Measurements from ENCODE around the gene CMTM5.
"Not testable (repeated sequence)": the region's sequence is repeated elsewhere in the genome, so short reads cannot be mapped to it uniquely, and the experiment has no call there.

Gene CMTM5

DNA sequence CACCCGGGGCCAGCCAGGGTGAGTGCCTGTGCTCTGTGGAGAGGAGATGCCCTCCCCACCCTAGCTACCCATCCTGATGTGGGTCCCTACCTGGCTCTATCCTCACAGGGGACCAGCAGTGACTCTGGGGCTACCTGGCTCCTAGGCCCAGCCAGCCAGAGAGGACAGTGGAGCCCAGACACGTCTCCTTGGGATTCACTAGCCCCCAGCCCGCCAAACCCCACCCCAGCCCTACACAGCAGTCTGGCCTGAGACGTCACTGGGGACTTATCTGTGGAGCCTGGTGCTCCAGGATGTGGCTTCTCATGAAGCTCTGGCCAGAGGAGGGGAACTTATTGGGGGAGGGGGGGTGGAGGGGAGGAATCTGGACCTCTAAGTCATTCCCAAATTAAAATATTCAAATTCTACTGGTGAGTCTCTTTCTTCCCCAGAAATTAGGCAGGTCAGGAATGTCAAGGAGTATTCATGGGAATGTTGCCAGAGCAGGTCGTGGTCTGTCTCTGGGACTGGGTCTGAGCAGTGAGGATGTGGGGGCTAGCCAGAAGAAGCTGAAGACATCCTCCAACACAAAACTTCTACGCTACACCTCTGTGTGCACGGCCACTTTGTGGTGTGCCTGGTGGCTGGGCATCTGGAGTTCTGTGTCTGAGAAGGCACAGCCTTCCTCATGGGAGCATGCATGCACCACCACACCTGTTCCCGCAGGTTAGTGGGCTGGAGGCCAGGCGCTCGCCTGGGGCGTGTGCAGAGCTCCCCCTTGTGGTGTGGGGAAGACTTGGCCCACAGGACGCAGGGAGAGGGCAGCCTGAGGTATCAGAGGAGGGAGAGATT is 2.7 kb downstream of the CMTM5 start:
- DNase-seq = no peak

DNA sequence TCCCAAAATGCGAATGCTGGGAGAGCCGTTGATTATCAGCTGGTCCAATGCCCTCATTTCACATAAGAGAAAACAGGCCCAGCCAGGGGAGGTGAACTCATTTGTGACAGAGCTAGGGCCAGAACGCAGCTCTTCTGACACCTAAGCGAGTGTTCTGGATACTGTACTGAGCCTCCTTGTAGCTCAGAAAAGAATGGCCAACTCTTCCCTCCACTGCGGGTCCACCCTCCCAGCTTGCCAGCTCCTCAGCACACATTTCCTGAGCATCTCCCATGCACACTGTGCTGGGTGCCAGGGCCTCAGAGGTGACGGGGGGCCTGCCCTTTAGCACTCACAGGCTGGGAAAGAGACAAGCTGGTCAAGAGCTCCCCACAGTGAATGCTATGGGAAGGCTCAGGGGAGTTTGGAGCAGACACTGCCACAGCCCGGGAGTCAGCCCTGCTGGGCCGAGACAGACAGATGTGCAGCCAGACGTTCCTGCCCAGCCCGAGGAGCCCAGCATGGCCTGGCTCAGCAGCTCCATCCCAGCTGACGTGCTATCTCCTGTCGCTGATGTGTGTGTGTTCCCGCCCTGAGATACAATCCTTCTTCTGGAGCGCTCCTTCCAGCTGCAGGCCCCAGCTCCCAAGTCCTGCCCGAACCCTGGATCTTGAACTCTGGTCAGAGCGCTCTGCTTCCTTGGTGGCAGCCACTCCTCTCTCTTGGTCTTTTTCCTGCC is 3.5 kb downstream of the CMTM5 start:
- no peak for DNase-seq

DNA sequence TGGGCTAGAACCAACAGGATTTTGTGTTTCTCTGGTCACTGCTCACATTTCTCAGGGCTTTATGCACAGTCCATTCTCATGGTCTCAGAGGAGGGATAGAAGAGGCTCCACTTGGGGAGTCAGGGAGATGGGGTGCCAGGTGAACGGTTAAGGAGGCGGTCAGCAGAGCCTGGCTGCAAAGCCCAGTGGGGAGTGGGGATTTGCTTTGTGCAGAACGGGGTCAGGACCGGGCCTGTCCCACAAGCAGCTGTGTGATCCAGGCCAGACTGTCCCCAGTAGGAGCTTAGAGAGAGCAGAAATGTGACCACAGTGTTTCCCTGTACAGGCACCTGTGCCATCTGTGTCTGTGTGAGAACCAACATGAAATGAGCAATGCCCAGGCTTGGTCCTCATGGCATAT is 4.1 kb downstream of the CMTM5 start:
- no peak for DNase-seq

DNA sequence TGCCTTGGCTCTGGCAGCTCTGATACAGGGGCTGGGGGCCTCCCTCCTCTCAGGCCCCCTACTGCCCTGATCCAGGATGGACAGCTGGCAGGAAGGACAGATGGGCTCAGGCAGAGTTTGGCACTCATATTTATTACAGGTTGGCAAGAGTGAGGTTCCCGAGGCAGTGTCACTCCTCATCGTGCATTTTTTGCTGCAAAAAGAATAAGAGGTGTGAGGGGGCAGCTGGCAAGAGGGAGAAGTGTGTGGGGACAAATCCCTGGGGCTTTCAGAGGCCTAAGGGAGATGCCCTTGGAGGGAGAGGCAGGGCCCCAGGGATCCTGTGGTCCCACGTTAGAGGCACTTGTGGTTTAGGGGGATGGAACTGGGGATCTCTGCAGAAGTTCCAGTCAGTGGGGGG is 5.0 kb downstream of the CMTM5 start:
- DNase-seq = no peak

DNA sequence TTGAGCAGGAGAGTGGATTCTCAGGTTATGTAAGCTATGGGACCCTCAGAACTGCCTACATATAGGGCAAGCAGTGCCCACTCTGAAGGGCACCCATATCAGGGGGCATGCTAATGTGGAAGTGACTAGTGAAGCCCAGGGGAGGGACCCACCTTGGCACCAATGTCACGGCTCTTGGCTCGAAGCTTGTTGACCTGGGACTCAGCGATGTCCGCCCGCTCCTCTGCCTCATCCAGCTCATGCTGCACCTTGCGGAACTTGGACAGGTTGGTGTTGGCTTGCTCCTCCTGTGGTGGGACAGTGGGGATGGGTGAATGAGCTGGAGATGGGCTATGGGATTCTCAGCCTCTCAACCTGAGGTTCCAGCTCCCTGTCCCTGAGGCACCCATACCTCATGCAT is 5.4 kb downstream of the CMTM5 start:
- no peak for DNase-seq

DNA sequence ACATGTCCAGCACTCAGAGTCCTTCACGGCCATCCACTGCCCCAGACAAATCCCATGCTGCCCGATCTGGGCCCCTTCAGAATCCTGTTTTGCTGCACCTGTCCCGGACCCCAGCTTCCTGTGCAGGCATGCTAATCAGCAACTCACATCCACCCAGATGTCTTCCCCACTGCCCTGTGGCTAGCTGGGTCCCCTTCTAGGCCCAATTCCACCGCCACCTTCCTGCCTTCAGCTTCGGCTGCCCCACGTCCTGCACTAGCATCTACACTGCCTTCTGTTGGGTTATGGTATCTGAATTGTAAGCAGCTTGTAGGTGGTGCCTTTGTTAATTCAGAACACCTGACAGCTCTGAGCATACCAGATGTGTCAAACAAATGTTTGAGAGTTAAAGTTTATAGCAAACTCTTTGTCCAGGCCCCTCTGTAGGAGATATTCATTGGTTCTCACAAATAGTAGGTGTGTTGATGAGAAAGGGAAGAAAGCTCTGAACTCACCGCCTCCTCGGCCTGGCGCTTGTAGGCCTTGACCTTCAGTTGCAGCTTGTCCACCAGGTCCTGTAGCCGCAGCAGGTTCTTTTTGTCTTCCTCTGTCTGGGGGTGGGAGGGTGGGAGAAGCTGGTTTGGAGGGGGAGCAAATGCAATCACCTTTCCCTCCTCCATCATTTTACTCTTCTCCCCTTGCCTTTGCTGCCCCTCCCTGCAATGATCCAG is 6.0 kb downstream of the CMTM5 start:
- no peak for DNase-seq

- no peak for DNase-seq
Measured at GRCh38 chr14:23384364-23385080, 7.7 kb downstream of the CMTM5 start.

DNA sequence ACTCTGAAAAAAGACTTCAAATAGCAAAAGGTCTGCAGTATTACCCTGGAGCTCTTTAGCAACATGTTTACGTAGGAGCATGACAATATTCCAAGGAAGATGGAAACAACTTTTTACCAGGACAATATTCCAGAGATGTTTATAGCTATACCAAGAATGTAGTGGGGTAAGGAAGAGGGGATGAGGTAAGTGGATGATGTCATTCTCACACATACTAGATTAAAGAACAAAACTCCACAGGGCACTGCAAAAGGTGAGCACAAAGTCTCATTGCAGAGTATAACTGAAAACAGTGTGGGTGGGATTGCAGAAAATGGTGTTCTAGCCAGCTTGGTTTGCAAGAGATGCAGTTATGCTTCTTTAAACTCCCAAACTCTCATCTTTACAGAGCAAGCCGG is 8.4 kb downstream of the CMTM5 start:
- DNase-seq = no peak

GRCh38 chr14:23385642-23386265 is 8.9 kb downstream of the CMTM5 start:
- DNase-seq = no peak

- DNase-seq = not testable (repeated sequence)
Measured at GRCh38 chr14:23386266-23386657, 9.4 kb downstream of the CMTM5 start.

- no peak for DNase-seq
Measured at GRCh38 chr14:23386999-23387398, 10.2 kb downstream of the CMTM5 start.

DNA sequence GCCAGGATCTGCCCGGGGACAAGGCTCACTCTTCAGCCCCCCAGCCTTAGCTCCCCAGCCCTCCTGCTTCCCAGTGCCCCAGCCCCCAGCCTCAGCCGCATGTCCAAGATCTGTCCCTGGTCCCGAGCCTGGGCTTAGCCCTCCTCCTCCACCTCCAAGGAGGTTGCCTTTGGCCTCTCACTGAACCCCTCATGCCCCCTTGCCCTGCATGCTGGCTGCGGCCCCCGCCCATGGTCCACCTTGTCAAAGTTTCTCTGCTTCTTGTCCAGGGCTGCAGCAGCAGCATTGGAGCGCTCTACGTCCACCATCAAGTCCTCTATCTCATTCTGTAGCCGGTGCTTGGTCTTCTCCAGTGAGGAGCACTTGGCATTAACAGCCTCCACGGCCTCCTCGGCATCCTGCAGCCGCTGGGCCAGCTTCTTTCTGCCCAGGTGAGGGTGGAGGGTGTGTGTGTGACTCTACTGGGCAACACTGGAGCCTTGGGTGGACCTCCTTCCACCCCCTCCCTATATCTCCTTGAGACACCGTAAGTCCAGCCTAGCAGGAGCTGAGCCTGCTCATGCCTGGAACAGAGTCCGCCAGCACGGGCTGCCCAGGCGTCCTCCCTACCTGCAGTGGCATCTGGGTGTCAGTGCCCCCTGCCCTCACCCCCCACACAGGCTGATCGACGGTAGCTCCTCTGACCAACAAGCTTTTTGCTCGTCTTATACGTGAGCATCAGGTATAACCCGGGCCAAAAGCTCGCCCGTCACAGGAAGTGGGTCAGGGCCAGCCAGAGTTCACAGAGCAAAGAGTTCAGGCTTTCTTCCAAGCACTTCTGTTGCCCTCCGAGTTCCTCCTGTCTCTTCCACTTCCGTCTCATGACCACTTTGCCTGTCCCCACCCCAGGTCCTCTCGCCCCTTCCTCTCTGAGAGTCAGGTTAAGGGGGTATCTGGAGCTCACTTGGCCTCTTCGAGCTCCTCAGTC is 11.4 kb downstream of the CMTM5 start:
- DNase-seq = no peak

DNA sequence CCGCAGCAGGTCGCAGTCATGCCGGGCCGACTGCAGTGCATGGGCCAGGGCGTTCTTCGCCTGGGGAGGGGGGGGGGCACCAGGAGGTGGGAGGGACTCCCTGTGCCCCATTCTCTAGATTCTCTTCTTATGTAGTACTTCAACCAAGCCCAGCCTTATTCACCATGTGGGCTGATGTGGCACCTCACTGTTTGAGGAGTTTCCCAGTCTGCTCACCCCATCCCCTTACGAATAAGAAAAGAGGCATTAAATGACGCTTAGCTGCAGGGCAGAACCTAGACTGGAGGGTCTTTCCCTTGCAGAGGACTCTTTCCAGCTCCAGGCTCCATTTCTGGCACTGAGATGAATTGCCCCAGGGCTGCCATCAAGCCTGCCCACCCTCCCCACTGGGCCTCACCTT is 12.2 kb downstream of the CMTM5 start:
- DNase-seq = no peak

DNA sequence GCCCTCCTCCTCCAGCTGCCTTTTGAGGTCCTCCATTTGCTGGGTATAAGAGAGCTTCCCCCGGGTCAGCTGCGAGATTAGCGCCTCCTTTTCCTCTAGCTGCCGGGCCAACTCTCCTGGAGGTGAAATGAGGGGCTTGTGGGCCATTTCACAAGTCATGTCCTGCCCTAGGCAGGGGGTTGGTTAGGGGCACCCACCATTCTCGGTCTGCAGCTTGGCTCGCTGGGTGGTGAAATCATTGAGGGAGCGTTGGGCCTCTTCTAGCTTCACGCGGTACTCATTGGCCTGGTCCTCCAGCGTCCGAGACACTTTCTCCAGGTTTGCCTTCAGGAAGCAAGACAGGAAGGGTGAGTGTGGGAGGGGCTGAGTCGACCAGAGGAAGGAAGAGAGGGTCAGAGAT is 12.6 kb downstream of the CMTM5 start:
- DNase-seq = no peak

- not testable (repeated sequence) for DNase-seq
Measured at GRCh38 chr14:23389871-23390270, 13.0 kb downstream of the CMTM5 start.

- DNase-seq = no peak
Measured at GRCh38 chr14:23392613-23393012, 15.8 kb downstream of the CMTM5 start.

- DNase-seq = no peak
Measured at GRCh38 chr14:23396126-23396525, 19.3 kb downstream of the CMTM5 start.

GRCh38 chr14:23396781-23397407 is 20.0 kb downstream of the CMTM5 start:
- DNase-seq = no peak

GRCh38 chr14:23398348-23398747 is 21.5 kb downstream of the CMTM5 start:
- DNase-seq = no peak

- no peak for DNase-seq
Measured at GRCh38 chr14:23399136-23399535, 22.3 kb downstream of the CMTM5 start.

GRCh38 chr14:23399591-23399990 is 22.7 kb downstream of the CMTM5 start:
- DNase-seq = no peak
